Measurements from ENCODE around the gene AMACR.

GRCh38 chr5:34017254-34017653, 9.4 kb upstream of the AMACR start:
- TF ChIP-seq CTCF (IDR thresholded peaks at IDR 0.05; ENCODE audit: poor library complexity, severe bottlenecking) (no peak), POLR2AphosphoS5 (IDR thresholded peaks at IDR 0.05) (no peak), SMC3 (conservative IDR thresholded peaks at IDR 0.05; ENCODE audit: poor library complexity) (no peak)
